MCF 10A (cell line): Measurements from ENCODE around the gene MAST1. TPM values are rescaled to one million over a fixed set of nuclear protein-coding genes. Genes with fewer than 3 reads are reported as not detected.

ENCODE experiments used
- BruUV-seq: library from RNA; stranded (reverse); fragments of 400-500 nt; replicated peaks from 2 replicates; lab custom pipeline; 2021; lab: Mats Ljungman, UMichigan
- CTCF ChIA-PET: fragments of 300-600 bp; sonication (Branson Sonifier 250); formaldehyde crosslinking; extraction: SDS; loops from one replicate; lab custom pipeline; 2021; ENCODE audit warnings: antibody characterized with exemption, inconsistent platforms; lab: Yijun Ruan, JAX
- POLR2A ChIA-PET: fragments of 300-600, 350-650 bp; sonication (Branson Sonifier 250); formaldehyde crosslinking; extraction: SDS; loops from one replicate; lab custom pipeline; 2020; ENCODE audit warnings: antibody characterized with exemption, inconsistent platforms; lab: Yijun Ruan, JAX
- DNase-seq: peaks from one replicate; pipeline ENCODE4 v3.0.0-alpha.2; 2018; ENCODE audit not compliant: unreplicated experiment
- H3K27ac Mint-ChIP-seq: one replicate; pipeline ENCODE4 v1.8.0; 2022; ENCODE audit warnings: mild to moderate bottlenecking, low read depth, mixed read lengths; ENCODE audit not compliant: unreplicated experiment
- H3K27me3 Mint-ChIP-seq: one replicate; pipeline ENCODE4 v1.8.0; 2022; ENCODE audit warnings: mixed read lengths; ENCODE audit not compliant: insufficient read depth, unreplicated experiment
- H3K36me3 Mint-ChIP-seq: one replicate; pipeline ENCODE4 v1.8.0; 2022; ENCODE audit warnings: mild to moderate bottlenecking, moderate library complexity, mixed read lengths; ENCODE audit not compliant: insufficient read depth, unreplicated experiment
- H3K4me1 Mint-ChIP-seq: one replicate; pipeline ENCODE4 v1.8.0; 2022; ENCODE audit warnings: mixed read lengths; ENCODE audit not compliant: insufficient read depth, unreplicated experiment
- H3K4me3 Mint-ChIP-seq: one replicate; pipeline ENCODE4 v1.8.0; 2022; ENCODE audit warnings: mild to moderate bottlenecking, moderate library complexity, mixed read lengths; ENCODE audit not compliant: unreplicated experiment
- H3K9me3 Mint-ChIP-seq: one replicate; pipeline ENCODE4 v1.8.0; 2022; ENCODE audit warnings: mixed read lengths; ENCODE audit not compliant: unreplicated experiment
- intact Hi-C: fragments of 100-400 bp; cut with micrococcal nuclease; formaldehyde crosslinking; loops from 2 replicates; pipeline ENCODE4 v1.14.1; 2022
- total RNA-seq: library from RNA; stranded (reverse); gene quantifications from 2 replicates; pipeline ENCODE4 v1.2.3, GENCODE V29; 2022
- TF ChIP-seq, protein P1 (sequence below): fragments of 200-600 bp; IDR thresholded peaks from one replicate; pipeline ENCODE4 v1.8.0; 2022; ENCODE audit warnings: antibody characterized with exemption, mild to moderate bottlenecking; ENCODE audit not compliant: unreplicated experiment

Gene MAST1
- total RNA-seq, 1 experiment from 2014 or later = 1.6 TPM

DNA sequence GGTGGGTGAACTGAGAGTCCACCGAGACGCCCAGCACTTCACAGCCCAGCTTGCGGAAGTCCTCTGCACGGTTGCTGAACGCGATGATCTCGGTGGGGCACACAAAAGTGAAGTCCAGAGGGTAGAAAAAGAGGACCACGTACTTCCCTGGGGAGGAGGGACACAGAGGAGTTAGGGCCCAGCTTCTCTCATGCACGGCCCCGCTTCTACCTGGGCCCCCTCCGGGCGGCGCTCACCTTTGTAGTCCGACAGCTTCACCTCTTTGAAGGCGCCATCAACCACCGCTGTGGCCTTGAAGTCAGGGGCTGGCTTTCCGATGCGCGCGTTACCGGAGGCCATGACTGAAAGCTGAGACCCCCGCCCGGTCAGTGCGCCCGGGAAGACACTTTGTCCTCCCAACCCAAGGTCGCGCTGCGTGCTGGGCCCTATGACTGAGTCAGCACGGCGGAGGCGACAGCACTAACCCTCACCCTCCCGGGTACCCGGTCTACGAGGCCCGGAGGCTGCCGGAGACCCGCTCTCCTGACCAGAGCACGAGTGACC is 37.3 kb upstream of the MAST1 start:
- no peak for DNase-seq
- CTCF ChIA-PET = interaction anchor here (0.6 to 14.5 kb wide), 5 partner anchors 25 to 68 kb away, joined by 3 to 307 read pairs (median 46); partner anchors contain the start of gene HOOK2
- H3K27ac Mint-ChIP-seq = peak overlapping the region; percentile 79
- TF ChIP-seq, protein P1, sequence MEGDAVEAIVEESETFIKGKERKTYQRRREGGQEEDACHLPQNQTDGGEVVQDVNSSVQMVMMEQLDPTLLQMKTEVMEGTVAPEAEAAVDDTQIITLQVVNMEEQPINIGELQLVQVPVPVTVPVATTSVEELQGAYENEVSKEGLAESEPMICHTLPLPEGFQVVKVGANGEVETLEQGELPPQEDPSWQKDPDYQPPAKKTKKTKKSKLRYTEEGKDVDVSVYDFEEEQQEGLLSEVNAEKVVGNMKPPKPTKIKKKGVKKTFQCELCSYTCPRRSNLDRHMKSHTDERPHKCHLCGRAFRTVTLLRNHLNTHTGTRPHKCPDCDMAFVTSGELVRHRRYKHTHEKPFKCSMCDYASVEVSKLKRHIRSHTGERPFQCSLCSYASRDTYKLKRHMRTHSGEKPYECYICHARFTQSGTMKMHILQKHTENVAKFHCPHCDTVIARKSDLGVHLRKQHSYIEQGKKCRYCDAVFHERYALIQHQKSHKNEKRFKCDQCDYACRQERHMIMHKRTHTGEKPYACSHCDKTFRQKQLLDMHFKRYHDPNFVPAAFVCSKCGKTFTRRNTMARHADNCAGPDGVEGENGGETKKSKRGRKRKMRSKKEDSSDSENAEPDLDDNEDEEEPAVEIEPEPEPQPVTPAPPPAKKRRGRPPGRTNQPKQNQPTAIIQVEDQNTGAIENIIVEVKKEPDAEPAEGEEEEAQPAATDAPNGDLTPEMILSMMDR = no peak
- intact Hi-C loops = loop anchor here (5.0 kb wide), 1 partner anchor 36 kb away; the partner anchor contains the start of gene MAST1
- peak overlapping the region; percentile 82 for H3K4me3 Mint-ChIP-seq
- H3K27me3 Mint-ChIP-seq = no peaks in the 10 kb centered on the region
- POLR2A ChIA-PET = interaction anchor here (0.7 to 4.4 kb wide), 13 partner anchors 9 to 190 kb away, joined by 3 to 54 read pairs (median 4); partner anchors contain the start of genes GCDH, GET3, JUNB and TNPO2
- no peaks in the 10 kb centered on the region for H3K9me3 Mint-ChIP-seq
- BruUV-seq = TSS peak; percentile 49
- H3K36me3 Mint-ChIP-seq = peaks cover 30% of the 10 kb centered on the region
- H3K4me1 Mint-ChIP-seq = peaks cover 14% of the 10 kb centered on the region

DNA sequence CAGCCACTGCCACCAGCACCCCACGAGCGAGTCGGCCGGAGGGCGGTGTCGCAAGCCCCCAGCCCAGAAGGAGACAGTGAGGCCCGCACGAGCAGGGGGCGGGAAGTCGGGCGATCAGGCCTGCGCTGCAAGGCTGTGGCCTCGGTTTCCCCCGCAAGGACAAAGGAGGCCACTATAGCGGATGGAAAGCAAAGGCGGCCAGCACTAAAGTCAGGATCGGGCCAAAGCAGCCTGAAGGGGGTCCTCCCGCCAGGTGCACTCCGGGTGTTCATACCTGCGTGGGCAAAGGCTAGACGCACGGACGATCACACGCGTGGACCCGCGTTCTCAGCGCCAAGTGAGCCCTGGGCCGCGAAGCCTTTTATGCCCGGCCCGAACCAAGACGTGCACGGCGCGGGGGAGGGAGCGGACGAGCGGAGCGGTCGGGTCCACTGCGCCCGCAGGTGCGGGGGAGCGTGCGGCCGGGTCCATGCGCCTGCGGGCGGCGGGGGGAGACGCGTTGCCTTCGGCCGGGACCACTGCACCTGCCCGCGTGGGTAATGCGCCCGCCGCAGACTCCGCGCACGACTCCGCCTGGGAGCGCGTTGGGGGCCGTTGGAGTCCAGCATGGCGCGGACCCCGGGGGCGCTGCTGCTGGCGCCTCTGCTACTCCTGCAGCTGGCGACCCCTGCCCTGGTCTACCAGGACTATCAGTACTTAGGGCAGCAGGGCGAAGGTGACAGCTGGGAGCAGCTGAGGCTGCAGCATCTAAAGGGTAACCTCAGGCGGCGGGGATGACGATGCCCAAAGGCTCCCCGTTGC is 36.6 kb upstream of the MAST1 start, which contains the start of the genes PRDX2 and THSD8:
Gene PRDX2 (minus strand): TSS at position 335 of the 801 bp plus-strand sequence. CDS start 539 bp downstream, outside the sequence.
Gene THSD8 (plus strand): TSS at position 604 of the 801 bp plus-strand sequence. CDS start 3 bp downstream, at position 607.
- ChIA-PET POLR2A (interaction anchor here (0.8 to 4.4 kb wide), 18 partner anchors 10 to 191 kb away, joined by 3 to 54 read pairs (median 4); partner anchors contain the start of genes GCDH, JUNB, TNPO2 and TRIR), CTCF (interaction anchor here (0.5 to 14.5 kb wide), 8 partner anchors 9 to 132 kb away, joined by 3 to 307 read pairs (median 4); partner anchors contain the start of gene FARSA)
- no TSS peak for BruUV-seq

DNA sequence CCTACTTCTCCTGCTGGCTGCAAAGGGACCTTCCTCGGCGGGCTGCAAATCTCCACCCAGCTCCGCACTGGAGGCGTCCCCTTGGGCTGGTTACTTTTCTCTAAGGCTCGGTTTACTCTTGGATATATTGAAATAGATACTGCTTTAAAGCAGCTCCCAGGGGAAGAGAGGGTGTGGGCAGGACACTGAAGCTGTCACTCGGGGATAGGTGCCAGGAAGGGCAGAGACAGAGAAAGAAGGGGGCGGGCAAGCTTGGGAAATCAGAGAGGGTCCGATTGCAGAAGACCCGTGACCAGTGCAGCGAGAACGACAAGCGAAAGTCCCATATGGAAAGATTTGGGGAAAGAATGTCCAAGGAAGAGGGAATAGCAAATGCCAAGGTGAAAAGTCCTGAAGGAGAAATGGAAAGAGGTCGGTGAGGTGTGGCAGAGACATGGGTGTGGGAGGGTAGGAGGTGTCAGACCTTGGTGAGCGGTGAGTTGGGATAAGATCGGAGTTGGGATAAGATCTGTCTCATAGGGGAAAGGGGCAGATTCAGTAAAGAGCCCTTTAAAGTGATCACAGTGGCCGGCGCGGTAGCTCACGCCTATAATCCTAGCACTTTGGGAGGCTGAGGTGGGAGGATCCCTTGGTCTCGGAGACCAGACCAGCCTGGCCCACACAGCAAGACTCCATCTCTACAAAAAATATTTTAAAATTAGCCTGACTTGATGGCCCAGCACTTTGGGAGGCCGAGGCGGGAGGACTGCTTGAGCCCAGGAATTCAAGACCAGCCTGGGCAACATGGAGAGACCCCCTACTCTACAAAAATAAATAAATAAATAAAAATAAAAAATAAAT is 35.8 kb upstream of the MAST1 start:
- intact Hi-C loops = loop anchor here (5.0 kb wide), 1 partner anchor 35 kb away; the partner anchor contains the start of gene MAST1
- Mint-ChIP-seq H3K4me3 (peak overlapping the region; percentile 82), H3K27me3 (no peaks in the 10 kb centered on the region), H3K27ac (peak overlapping the region; percentile 53), H3K9me3 (no peaks in the 10 kb centered on the region), H3K36me3 (peaks cover 24% of the 10 kb centered on the region), H3K4me1 (peaks cover 15% of the 10 kb centered on the region)
- TF ChIP-seq, protein P1 = no peak
- ChIA-PET CTCF (interaction anchor here (0.5 to 14.5 kb wide), 8 partner anchors 9 to 131 kb away, joined by 3 to 307 read pairs (median 4); partner anchors contain the start of genes FARSA and GET3), POLR2A (interaction anchor here (0.8 to 4.4 kb wide), 12 partner anchors 10 to 192 kb away, joined by 3 to 54 read pairs (median 4); partner anchors contain the start of genes GCDH, JUNB, TNPO2 and TRIR)
- DNase-seq = peak; percentile 33
- BruUV-seq = no TSS peak

More for the DNA sequence above, 36.6 kb upstream of the MAST1 start, which contains the start of the genes PRDX2 and THSD8:
- TF ChIP-seq, protein P1 = no peak
- peaks cover 10% of the 10 kb centered on the region for H3K4me1 Mint-ChIP-seq
- H3K4me3 Mint-ChIP-seq = peak within 1 kb of the TSS; percentile 82
- no peaks in the 10 kb centered on the region for H3K9me3 Mint-ChIP-seq
- peak; percentile 81 for DNase-seq
- intact Hi-C loops = loop anchor here (5.0 kb wide), 1 partner anchor 36 kb away; the partner anchor contains the start of gene MAST1
- peak within 1 kb of the TSS; percentile 79 for H3K27ac Mint-ChIP-seq
- H3K36me3 Mint-ChIP-seq = peaks cover 24% of the 10 kb centered on the region
- no peaks in the 10 kb centered on the region for H3K27me3 Mint-ChIP-seq
